HG03558 (cell line): Measurements from ENCODE around the gene CTNNA3.

Source experiments
- ATAC-seq: cut with Tn5 transposase; IDR thresholded peaks from one replicate; pipeline ENCODE4 v1.9.1; 2021; ENCODE audit warnings: moderate number of reproducible peaks; ENCODE audit not compliant: unreplicated experiment; ENCODE audit errors: extremely low read depth

CTNNA3 gene

DNA sequence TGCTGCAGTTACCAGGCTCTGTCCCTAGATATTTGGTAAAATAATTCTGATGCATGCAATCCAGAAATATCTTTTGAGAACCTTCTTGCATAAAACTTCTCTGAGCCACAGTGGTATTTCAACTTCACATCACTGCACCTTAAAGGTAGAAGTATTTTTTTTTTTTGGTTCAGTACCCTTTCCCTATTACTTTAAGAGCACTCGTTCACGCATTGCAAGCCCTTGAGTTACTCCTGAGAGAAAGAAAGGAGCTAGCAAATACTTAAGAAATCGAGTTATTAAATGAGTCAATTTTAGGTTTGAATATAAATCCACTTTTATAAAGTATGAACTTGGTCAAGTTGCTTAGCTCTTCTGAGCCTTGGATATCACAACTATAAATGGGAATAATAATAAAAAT lies 1377.2 kb downstream of the CTNNA3 start:
- no peak for ATAC-seq

GRCh38 chr10:66307826-66308225 lies 1388.2 kb downstream of the CTNNA3 start:
- ATAC-seq, result no peak

DNA sequence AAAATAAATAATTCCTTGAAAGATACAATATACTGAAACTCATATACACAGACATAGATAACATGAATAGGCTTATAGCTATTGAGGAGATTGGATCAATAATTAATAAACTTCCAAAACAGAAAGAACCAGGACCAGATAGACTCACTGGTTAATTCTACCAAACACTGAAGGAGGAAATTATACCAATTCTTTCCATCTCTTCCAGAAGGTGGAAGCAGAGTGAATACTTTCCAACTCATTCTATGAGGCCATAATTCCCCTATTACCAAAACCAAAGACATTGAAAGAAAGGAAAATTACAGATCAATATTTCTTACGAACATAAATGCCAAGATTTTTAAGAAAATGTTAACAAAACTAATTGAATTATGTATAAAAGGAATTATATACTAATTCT lies 1394.9 kb downstream of the CTNNA3 start:
- ATAC-seq, result no peak

DNA sequence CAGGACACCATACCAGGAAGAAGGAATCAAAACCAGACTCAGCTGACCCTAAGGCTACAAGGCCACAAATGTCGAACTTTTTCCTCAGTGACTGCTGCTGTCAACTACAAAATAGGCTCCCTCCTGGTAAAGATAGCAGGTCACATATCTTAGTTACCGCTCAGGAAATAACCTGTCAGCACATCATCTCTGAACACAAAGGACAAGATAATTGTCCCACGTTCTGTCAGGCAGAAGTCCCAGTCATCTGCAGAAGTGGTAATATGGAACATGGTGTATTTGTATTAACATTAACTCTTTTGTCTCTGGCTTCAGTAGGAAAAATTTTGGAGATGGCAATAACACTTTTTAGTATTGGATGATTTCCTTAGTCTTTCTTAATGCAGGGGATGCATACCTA lies 1400.4 kb downstream of the CTNNA3 start:
- ATAC-seq, result no peak

DNA sequence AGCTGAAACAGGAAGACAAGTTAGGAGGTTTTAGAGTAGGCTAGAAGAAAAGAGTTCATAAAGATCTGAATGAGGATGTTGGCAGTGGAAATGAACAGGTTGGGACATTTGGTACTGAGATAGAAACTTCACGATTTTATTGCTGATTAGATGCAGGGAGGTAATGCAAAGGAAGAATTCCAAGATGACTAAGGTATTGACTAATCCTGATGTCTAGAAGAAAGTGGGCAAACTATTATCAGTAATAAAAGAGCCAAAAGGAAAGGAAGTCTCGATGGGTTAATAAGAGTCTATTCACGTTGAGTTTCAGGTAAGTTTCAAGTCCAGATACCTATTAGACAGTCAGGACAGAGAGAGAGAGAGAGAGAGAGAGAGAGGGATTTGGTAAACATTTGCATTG lies 1401.5 kb downstream of the CTNNA3 start:
- ATAC-seq, result no peak

DNA sequence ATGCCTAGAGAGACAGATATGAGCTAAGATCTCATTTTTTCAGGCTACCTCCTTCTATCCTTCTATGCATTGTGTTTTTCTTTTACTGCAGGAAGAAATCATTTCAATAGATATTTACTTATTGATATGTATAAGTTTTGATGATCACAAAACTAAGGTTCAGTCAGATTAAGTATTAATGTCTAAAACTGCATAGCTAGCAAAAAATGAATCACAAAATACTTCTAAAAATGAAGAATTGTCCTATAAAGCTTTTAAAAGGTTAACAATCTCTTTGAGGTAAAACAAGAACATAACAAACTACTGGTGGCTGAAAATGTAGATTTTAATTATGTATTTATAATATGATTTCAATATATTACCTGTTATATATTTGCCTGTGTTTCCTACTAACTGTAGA lies 1403.1 kb downstream of the CTNNA3 start:
- no peak for ATAC-seq

DNA sequence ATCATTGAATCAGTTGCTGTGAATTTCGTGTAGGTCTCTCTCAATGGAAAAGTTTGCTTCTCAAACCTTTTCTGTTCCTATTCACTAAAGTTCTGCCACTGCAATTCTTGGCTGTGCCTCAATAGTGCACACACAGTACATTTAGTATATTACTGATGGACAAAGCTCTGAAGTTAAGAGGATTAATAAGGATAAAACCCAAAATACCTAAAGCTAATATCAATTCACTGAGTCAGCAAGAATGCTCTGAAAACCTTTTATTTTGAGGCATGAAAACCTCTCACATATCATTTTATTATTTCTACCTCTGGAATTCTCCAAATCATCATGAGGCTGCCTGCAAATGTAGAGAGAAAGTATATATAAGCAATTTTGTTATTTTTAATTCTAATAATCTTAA lies 1403.5 kb downstream of the CTNNA3 start:
- ATAC-seq, result no peak

GRCh38 chr10:66291133-66291532 lies 1404.9 kb downstream of the CTNNA3 start:
- ATAC-seq, result no peak

GRCh38 chr10:66284621-66285020 lies 1411.4 kb downstream of the CTNNA3 start:
- ATAC-seq, result no peak

DNA sequence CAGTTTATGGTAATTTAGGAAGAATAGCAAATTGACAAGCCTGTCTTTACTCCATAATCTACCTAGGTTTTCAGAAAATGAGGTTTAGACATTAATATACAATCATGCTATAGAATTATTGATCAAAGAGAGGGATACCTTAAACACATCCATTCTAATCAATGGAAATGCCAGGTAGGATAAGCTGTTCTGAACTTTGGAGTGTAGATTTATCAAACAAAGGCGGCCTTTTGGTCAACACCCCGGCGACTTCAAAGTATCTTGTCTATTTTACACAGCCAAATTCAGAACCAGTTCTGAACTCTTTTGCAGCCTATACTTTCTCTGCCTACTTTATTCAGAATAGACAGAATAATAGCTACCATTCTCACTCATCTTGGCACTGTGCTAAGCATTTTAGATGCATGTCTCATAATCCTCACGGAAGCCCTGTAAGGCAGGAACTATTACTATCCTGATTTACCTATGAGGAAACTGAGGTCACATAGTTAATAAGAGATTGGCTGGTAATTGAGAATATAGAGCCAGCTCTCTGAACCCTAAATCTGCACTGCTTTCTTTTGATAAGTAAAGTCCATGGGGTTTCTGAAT lies 1412.0 kb downstream of the CTNNA3 start:
- ATAC-seq, result no peak

DNA sequence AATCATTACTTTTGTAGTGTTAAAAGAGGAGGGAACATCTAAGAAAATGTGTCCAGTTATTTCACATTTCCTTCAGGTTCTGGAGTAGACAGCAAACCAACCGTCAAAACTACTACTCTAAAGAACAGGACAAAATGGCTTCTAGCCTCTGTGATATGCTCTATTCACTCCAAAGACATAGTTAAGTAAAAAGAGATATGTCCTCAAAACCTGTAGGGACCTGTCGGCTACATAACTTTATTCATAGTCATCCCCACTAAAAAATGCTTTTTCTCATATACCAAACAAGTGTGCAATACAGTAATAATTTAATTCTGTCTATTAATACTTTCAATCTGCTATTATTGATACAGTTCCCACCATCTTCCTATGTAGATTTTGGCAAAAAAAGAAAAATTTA lies 1412.9 kb downstream of the CTNNA3 start:
- no peak for ATAC-seq

- no peak for ATAC-seq
These were observed 1414.7 kb downstream of the CTNNA3 start for GRCh38 chr10:66281327-66281726.

- ATAC-seq, result no peak
These were observed 1418.5 kb downstream of the CTNNA3 start for GRCh38 chr10:66277481-66277880.

DNA sequence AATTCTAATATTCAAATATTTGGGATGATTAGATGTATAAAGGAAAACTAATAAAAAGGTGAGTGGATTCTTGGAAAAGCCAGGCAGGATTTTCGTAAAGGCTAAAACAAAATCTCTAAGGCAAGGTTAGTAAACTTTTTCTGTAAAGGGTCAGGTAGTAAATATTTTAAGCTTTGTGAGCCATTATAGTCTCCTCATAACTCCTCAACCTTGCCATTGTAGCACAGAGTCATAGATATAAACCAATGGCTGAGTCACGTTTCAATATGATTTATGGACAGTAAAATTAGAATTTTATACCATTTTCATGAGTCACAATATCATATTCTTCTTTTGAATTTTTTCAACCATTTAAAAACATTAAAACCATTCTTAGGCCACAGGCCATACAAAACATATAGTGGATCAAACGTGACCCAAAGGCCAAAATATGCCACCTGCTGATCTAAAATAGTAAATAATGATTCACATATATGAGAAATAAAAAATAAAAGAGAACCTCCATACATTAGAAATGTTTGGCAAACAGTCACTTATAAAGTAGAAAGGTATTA lies 1422.0 kb downstream of the CTNNA3 start:
- no peak for ATAC-seq

DNA sequence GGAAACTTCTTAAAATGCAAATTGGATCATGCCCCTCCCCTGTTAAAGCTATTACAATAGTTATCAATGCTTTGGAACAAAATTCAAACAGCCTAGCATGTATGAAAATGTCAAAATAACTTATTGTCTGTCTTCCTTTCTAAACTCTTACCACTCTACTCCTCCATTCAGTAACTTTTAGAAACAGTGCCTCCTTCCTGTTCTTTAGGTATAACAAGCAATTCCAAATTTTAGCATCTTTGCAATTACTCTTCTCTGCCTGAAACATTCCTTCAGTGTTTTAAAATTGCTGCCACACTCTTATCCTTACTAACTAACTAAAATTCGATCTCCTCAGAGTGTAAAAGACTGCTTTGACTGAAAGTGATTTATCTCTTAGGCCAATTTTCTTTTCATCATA lies 1430.6 kb downstream of the CTNNA3 start:
- ATAC-seq, result no peak

- no peak for ATAC-seq
These were observed 1436.2 kb downstream of the CTNNA3 start for GRCh38 chr10:66259836-66260235.

DNA sequence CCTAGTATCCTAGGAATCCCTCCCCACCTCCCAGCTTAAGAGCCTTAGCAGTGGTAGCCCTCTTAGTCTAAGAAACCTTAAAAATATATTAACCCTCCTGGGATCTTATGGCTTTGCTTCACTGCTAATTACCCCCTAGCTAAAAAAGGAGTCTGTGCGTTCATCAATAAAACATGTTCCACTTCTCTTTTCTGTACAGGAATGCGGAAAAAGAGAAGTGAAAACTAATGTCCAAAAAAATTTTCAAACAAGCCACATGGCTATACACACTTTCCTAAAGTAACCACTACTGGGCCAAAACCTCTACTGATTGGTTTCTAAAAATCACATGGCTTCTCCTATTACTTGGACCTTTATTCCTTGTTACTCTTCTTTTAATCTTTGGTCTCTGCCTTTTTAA lies 1437.3 kb downstream of the CTNNA3 start:
- ATAC-seq, result no peak

GRCh38 chr10:66257801-66258200 lies 1438.2 kb downstream of the CTNNA3 start:
- no peak for ATAC-seq

DNA sequence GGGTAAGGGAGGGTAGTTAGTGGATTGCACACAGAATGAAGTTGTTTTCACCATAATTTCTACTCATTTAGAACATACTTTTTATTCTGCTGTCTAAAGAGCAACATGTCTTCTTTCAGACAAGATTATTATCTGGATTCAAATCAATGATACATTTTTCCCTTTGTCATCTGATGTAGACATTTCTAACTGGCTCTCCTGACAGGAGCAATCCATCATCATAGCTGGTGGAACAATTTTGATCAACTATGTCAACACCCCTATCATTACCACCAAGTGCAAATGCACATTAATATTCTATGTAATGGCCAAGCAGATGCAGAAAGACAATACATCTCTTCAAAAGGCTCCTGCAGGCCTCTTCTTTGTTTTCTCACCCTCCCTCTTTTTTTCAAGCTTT lies 1443.0 kb downstream of the CTNNA3 start:
- no peak for ATAC-seq

DNA sequence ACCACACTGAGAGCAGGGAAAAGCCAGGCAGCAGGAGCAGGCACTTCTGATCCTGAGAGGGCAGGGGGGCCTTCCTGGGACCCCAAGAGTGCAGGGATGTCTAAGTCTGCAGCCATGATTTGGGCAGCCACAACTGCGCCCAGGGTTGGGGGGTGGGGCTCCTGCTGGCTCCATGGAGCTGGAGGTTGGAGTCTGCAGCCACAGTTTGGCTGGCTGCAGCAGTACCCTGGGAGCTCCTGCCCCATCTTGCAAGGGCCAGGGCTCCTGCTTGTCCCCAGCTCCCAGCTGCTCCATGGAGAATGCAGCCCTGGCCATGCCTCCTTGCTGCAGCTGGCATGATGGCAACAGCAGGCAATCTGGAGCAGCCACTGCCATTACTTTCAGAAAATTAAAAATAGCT lies 1449.8 kb downstream of the CTNNA3 start:
- no peak for ATAC-seq

DNA sequence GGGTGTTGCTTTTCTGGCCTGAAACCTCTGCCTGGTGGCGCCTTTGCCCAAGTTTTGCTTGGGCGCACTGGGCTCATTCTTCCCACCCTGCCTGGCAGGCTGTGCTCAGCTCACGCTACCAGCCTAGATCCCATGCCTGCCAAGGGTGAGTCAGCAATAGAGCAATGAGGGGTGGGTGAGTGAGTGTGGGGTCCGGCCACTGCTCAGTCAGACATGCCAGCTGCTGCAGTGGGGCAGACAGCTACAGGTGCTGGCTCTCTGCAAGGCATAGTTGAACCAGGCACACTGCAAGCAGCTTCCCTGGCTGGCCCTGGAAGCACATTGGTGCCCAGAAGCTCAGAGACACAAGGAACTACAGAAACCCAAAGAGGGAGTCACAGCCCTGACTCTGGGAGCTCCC lies 1451.0 kb downstream of the CTNNA3 start:
- no peak for ATAC-seq

GRCh38 chr10:66242885-66243284 lies 1453.1 kb downstream of the CTNNA3 start:
- no peak for ATAC-seq

DNA sequence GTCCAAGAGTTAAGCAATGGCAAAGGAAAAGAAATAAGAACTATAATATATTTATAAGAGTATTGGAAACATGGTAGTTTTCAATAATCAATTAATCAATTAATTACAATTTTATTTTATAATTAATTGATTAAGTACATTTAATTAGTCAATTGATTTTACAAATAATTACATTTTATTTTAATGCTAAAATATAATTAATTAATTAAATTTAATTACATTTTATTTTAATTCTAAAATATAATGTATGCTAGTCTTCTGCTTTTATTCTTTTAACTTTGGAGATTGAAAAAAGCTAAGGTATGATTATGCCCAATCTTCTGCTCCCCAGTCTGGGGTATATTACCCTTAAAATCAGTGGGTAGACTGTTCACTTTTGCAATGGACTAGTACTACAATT lies 1456.9 kb downstream of the CTNNA3 start:
- ATAC-seq, result no peak
